Endothelial cell (in vitro differentiated cells): Measurements from ENCODE around the gene HTR2B. TPM values are rescaled to one million over a fixed set of nuclear protein-coding genes. Genes with fewer than 3 reads are reported as not detected.

ENCODE experiments used
- DNase-seq: peaks from one replicate; pipeline ENCODE4 v3.0.0; 2021; ENCODE audit warnings: low spot score
- H3K27ac Mint-ChIP-seq: one replicate; pipeline ENCODE4 v1.8.0; 2021; ENCODE audit warnings: mixed read lengths, inconsistent platforms; ENCODE audit not compliant: unreplicated experiment
- H3K27me3 Mint-ChIP-seq: one replicate; pipeline ENCODE4 v1.8.0; 2021; ENCODE audit warnings: mild to moderate bottlenecking, moderate library complexity, mixed read lengths, inconsistent platforms; ENCODE audit not compliant: unreplicated experiment
- H3K36me3 Mint-ChIP-seq: one replicate; pipeline ENCODE4 v1.8.0; 2021; ENCODE audit warnings: mild to moderate bottlenecking, low read depth, mixed read lengths, inconsistent platforms; ENCODE audit not compliant: unreplicated experiment
- H3K4me1 Mint-ChIP-seq: one replicate; pipeline ENCODE4 v1.8.0; 2021; ENCODE audit warnings: mild to moderate bottlenecking, mixed read lengths, inconsistent platforms; ENCODE audit not compliant: unreplicated experiment
- H3K4me3 Mint-ChIP-seq: one replicate; pipeline ENCODE4 v1.8.0; 2021; ENCODE audit warnings: mild to moderate bottlenecking, mixed read lengths, inconsistent platforms; ENCODE audit not compliant: unreplicated experiment
- H3K9me3 Mint-ChIP-seq: one replicate; pipeline ENCODE4 v1.8.0; 2021; ENCODE audit warnings: mixed read lengths, inconsistent platforms; ENCODE audit not compliant: unreplicated experiment
- long read RNA-seq: library from polyadenylated mRNA; unstranded; transcript quantifications from one replicate; pipeline ENCODE4 v2.0.0, GENCODE V29; 2020; ENCODE audit not compliant: unreplicated experiment
- total RNA-seq: library from RNA; stranded (reverse); fragmentation: NEBNext Ultra II Directional; extraction: Animal tissue kit (Norgen Biotek cat#: 25700); gene quantifications from one replicate; pipeline ENCODE4 v1.2.1, GENCODE V29; 2021; ENCODE audit not compliant: unreplicated experiment
- TF ChIP-seq, protein P1 (sequence below): fragments of 200-600 bp; sonication (generic); IDR thresholded peaks from one replicate; pipeline ENCODE4 v1.5.0; 2021; ENCODE audit warnings: antibody characterized with exemption; ENCODE audit not compliant: unreplicated experiment

Gene HTR2B
- 0.80 TPM for total RNA-seq
- long read RNA-seq, partial matches to known transcripts, result 1 of 2 reads
- long read RNA-seq, other reads (novel, unspliced or antisense), result 1 of 2 reads

DNA sequence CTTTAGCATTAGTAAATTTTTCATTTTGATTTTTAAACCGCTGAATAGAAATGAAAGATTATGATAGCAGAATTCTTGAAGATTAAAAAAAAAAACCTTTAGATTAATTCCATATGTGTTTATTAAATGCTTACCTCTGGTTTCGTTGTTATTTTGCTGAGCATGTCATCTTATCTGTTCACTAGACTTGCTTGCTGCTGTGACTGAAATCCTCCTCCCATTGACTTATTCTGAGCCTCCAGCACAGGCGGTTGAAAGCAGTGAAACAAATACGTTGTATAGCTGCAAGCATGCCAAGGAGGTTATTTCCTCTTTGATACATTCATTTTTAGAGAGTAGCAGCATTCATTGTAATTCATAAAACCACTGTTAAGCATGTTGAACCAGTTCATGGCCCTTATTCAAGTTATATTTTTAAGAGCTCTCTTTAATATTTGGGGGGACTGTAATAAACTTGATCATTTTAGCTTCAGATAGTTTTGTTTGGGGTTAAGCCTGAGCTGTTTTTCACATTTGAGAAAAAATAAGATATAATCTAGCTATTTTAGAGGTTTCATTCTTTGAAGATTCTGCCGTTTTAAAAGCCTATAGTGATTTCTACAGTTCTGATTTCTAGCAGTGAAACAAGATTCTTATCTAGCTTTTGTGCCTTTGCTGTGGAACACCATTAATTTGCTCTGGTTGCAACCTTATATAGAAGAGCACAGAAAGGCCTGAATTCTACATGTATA, at the start of gene HTR2B:
Gene HTR2B, minus strand, starts transcription at position 205 of the 731 bp plus-strand sequence. CDS start 1,278 bp downstream, outside the sequence.
- DNase-seq, result no peak

DNA sequence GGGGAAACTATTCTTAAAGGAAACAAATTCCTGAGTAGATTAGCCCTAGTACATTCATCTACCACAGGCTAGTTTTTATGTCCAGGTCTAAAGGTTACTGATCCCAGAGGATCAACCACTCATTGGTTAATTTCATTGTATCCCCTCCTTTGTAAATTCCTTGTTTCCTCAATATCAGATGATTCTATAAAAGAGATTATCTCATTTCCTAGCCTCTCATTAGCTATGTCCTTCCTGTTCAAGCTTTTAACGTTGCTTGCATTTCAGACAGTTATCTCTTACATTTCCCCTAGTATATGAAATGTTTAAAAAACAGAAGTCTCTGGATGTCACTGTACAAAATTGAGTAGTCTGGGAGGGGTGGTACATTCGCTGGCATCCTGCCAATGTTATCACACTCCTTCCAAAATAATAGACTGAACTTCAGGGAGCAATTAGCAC, 49.4 kb upstream of the HTR2B start:
- Mint-ChIP-seq H3K9me3 (no peaks in the 10 kb centered on the region), H3K36me3 (peaks cover 27% of the 10 kb centered on the region), H3K4me3 (no peak overlapping the region), H3K27me3 (peaks cover 5% of the 10 kb centered on the region), H3K4me1 (peaks cover 8% of the 10 kb centered on the region), H3K27ac (no peak overlapping the region)
- TF ChIP-seq, protein P1, sequence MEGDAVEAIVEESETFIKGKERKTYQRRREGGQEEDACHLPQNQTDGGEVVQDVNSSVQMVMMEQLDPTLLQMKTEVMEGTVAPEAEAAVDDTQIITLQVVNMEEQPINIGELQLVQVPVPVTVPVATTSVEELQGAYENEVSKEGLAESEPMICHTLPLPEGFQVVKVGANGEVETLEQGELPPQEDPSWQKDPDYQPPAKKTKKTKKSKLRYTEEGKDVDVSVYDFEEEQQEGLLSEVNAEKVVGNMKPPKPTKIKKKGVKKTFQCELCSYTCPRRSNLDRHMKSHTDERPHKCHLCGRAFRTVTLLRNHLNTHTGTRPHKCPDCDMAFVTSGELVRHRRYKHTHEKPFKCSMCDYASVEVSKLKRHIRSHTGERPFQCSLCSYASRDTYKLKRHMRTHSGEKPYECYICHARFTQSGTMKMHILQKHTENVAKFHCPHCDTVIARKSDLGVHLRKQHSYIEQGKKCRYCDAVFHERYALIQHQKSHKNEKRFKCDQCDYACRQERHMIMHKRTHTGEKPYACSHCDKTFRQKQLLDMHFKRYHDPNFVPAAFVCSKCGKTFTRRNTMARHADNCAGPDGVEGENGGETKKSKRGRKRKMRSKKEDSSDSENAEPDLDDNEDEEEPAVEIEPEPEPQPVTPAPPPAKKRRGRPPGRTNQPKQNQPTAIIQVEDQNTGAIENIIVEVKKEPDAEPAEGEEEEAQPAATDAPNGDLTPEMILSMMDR, result no peak
- no peak for DNase-seq

More for the DNA sequence above, at the start of gene HTR2B:
- H3K4me3 Mint-ChIP-seq, result peak within 1 kb of the TSS; percentile 40
- H3K27me3 Mint-ChIP-seq, result no peaks in the 10 kb centered on the region
- TF ChIP-seq, protein P1, result no peak
- H3K4me1 Mint-ChIP-seq, result peaks cover 36% of the 10 kb centered on the region
- no peaks in the 10 kb centered on the region for H3K9me3 Mint-ChIP-seq
- H3K27ac Mint-ChIP-seq, result peak within 1 kb of the TSS; percentile 93
- no peaks in the 10 kb centered on the region for H3K36me3 Mint-ChIP-seq

DNA sequence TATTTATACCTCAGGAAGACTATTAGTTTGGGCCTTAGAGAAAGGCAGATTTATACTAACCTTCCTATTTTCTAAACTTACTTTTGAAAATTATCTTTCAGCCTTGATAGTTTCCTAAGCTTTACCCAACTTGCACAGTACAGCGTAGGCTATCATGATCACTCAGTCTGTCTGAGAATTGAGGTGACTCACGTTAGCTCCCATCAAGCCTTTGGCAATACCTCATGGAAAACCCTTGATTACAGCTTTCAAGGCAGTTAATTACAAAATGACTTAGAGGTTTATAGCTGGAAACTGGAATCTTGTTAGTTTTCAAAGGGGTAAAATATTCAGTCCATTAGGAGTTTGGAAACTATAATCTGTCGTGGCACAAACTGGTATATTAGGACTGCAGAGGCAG, 47.2 kb upstream of the HTR2B start:
- peaks cover 3% of the 10 kb centered on the region for H3K27me3 Mint-ChIP-seq
- no peak for DNase-seq
- no peak overlapping the region for H3K27ac Mint-ChIP-seq
- no peak overlapping the region for H3K4me3 Mint-ChIP-seq
- H3K4me1 Mint-ChIP-seq, result peaks cover 21% of the 10 kb centered on the region
- TF ChIP-seq, protein P1, result no peak
- H3K9me3 Mint-ChIP-seq, result no peaks in the 10 kb centered on the region
- peaks cover 29% of the 10 kb centered on the region for H3K36me3 Mint-ChIP-seq

GRCh38 chr2:231170055-231170454, 45.2 kb upstream of the HTR2B start:
- DNase-seq, result no peak
- Mint-ChIP-seq H3K36me3 (peaks cover 27% of the 10 kb centered on the region), H3K4me3 (no peak overlapping the region), H3K27ac (no peak overlapping the region), H3K4me1 (peaks cover 19% of the 10 kb centered on the region), H3K27me3 (peaks cover 3% of the 10 kb centered on the region), H3K9me3 (no peaks in the 10 kb centered on the region)
- TF ChIP-seq, protein P1, result no peak

- H3K9me3 Mint-ChIP-seq, result no peaks in the 10 kb centered on the region
- H3K36me3 Mint-ChIP-seq, result peaks cover 27% of the 10 kb centered on the region
- peak overlapping the region; percentile 79 for H3K27ac Mint-ChIP-seq
- DNase-seq, result no peak
- H3K27me3 Mint-ChIP-seq, result no peaks in the 10 kb centered on the region
- H3K4me3 Mint-ChIP-seq, result no peak overlapping the region
- H3K4me1 Mint-ChIP-seq, result peaks cover 19% of the 10 kb centered on the region
- TF ChIP-seq, protein P1, result no peak
These were observed 44.6 kb upstream of the HTR2B start for GRCh38 chr2:231169488-231169887.
